Esophagus (tissue), 2 donors: Measurements from ENCODE around the gene MSL2. TPM values are rescaled to one million over a fixed set of nuclear protein-coding genes. Genes with fewer than 3 reads are reported as not detected.

ENCODE experiments used
- H3K27ac ChIP-seq, 2 donors: one replicate each; pipeline ENCODE4 v1.5.1; 2013; ENCODE audit warnings: low read depth in 2 of 2, mild to moderate bottlenecking in 2 of 2, inconsistent platforms in 1 of 2, low read length in 1 of 2, moderate library complexity in 1 of 2
- H3K27me3 ChIP-seq, 2 donors: one replicate each; pipeline ENCODE4 v1.6.1; 2013; ENCODE audit warnings: low read length in 2 of 2, control low read depth in 1 of 2, mild to moderate bottlenecking in 1 of 2; ENCODE audit not compliant: insufficient read depth in 2 of 2, control insufficient read depth in 1 of 2
- H3K36me3 ChIP-seq, 2 donors: one replicate each; pipeline ENCODE4 v1.6.1; 2013; ENCODE audit warnings: low read length in 1 of 2; ENCODE audit not compliant: control insufficient read depth in 2 of 2, insufficient read depth in 2 of 2
- H3K4me1 ChIP-seq, 2 donors: one replicate each; pipeline ENCODE4 v1.6.1; 2013; ENCODE audit warnings: low read length in 1 of 2; ENCODE audit not compliant: control insufficient read depth in 2 of 2, insufficient read depth in 2 of 2
- H3K4me3 ChIP-seq, 2 donors: one replicate each; pipeline ENCODE4 v1.5.1; 2013; ENCODE audit warnings: low read length in 2 of 2, mild to moderate bottlenecking in 2 of 2, low read depth in 1 of 2, moderate library complexity in 1 of 2
- H3K9me3 ChIP-seq, 2 donors: one replicate each; pipeline ENCODE4 v1.6.1; 2013; ENCODE audit warnings: mild to moderate bottlenecking in 2 of 2, low read depth in 1 of 2, low read length in 1 of 2, moderate library complexity in 1 of 2; ENCODE audit not compliant: control insufficient read depth in 2 of 2, insufficient read depth in 1 of 2
- WGBS, 2 donors: extraction: QIAGEN DNeasy Blood & Tissue Kit; methylation state at CpG; one replicate each; pipeline ENCODE4 v1.1.7; 2013; 5-methylcytosine and 5-hydroxymethylcytosine counted together
- polyA plus RNA-seq, 2 donors: library from polyadenylated mRNA; stranded (reverse); fragments of 200-250 nt; gene quantifications; one replicate each; pipeline ENCODE4 v1.2.3, GENCODE V29; 2013
- donor health status: healthy with polysubstance abuse.
- donor health status: Bipolar disorder and iron deficiency.

Gene MSL2
- polyA plus RNA-seq, 2 donors: 3.1 to 4.7 TPM

GRCh38 chr3:136109499-136109898, 86.6 kb downstream of the MSL2 start:
- WGBS, 2 donors: 86 to 91% methylated on average over 1 of the region's 1 CpG
- no peaks in the 10 kb centered on the region for H3K27me3 ChIP-seq
- H3K27ac ChIP-seq: no peak overlapping the region
- no peaks in the 10 kb centered on the region for H3K4me1 ChIP-seq
- no peak overlapping the region for H3K4me3 ChIP-seq
- H3K36me3 ChIP-seq: no peaks in the 10 kb centered on the region
- peaks cover 0 to 3% of the 10 kb centered on the region in 2 donors for H3K9me3 ChIP-seq

GRCh38 chr3:136106101-136106500, 90.0 kb downstream of the MSL2 start:
- Histone ChIP-seq H3K9me3 (no peaks in the 10 kb centered on the region), H3K4me3 (no peak overlapping the region), H3K27ac (no peak overlapping the region), H3K36me3 (peaks cover 3% of the 10 kb centered on the region in 2 donors), H3K27me3 (no peaks in the 10 kb centered on the region), H3K4me1 (no peaks in the 10 kb centered on the region)
- WGBS, 2 donors: 89 to 91% methylated on average over 6 of the region's 6 CpGs

- Histone ChIP-seq H3K36me3 (peaks cover 3% of the 10 kb centered on the region in 2 donors), H3K9me3 (no peaks in the 10 kb centered on the region), H3K27me3 (no peaks in the 10 kb centered on the region), H3K4me1 (no peaks in the 10 kb centered on the region), H3K4me3 (no peak overlapping the region), H3K27ac (no peak overlapping the region)
- 86 to 89% methylated on average over 4 of the region's 4 CpGs for WGBS, 2 donors
Observed at GRCh38 chr3:136105044-136105443, 91.1 kb downstream of the MSL2 start.

Other genes starting within 250 kb of the MSL2 start
- gene PPP2R3A, start 230.6 kb downstream of the MSL2 start, polyA plus RNA-seq: 1 to 10 TPM; 2.1 to 3.5 TPM
- 10 to 100 TPM; 16.3 to 30.2 TPM for gene PCCB, start 54.0 kb upstream of the MSL2 start, polyA plus RNA-seq